GM08714 (cell line): Measurements from ENCODE around the gene GFI1.
"Not testable (repeated sequence)": the region's sequence is repeated elsewhere in the genome, so short reads cannot be mapped to it uniquely, and the experiment has no call there.

ENCODE experiments used
- H3K4me3 ChIP-seq: fragments of 200-500 bp; sonication (Bioruptor generic); 2 replicates; pipeline ENCODE4 v1.5.1; 2014; ENCODE audit warnings: mild to moderate bottlenecking, low read length, inconsistent platforms
- ZNF274 ChIP-seq: IDR thresholded peaks from 2 replicates; pipeline ENCODE4 v1.6.1; 2012; ENCODE audit warnings: mild to moderate bottlenecking, low read depth, low read length

Gene GFI1

DNA sequence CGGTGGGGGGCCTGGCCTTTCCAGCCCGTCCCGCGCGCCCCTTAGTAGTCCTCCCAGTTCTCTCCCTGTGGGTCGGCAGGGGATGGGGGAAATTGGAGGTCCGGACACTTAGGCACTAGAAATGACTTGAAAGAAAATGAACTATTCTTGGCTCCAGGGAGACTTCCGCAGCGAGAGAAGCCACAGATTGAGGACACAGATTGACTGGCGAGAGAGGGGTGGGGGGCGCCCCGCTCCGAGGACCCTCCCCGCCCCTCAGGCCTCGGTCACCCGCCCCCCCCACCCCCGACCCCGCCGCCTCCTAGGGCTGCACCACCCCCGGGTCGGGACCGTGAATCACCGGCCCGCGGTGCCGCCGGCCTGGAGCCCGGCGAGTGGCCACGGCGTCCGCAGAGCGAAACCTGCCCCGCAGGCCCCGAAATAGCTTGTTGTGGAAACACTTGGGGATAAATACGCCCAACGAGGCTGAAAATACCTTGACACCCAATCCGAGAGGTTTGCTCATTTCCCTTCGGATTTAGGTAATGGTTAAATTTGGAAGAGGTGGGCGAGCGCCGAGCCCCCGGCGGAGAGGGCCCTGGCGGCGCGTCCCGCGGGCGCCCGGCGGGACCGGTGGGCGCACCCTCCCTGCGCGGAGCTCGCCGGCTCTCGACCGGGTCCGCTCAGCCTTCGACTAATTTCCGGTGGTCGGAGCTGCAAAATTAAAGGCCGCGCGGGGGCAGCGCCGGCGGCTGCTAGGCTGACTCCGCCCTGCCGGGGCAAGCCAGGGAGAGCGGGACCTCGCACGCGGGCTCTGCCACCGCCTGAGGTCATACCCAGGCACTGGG lies at the start of gene GFI1:
TSS of gene GFI1 (minus strand) at position 675 of the 827 bp plus-strand sequence. CDS start 3,438 bp downstream, outside the sequence.
- TF ChIP-seq ZNF274 = no peak
- H3K4me3 ChIP-seq = peak within 1 kb of the TSS; percentile 74; the same call in 1 of the 2 replicates

- H3K4me3 ChIP-seq = not testable (repeated sequence)
These were observed 45.6 kb upstream of the GFI1 start for GRCh38 chr1:92532371-92532770.

DNA sequence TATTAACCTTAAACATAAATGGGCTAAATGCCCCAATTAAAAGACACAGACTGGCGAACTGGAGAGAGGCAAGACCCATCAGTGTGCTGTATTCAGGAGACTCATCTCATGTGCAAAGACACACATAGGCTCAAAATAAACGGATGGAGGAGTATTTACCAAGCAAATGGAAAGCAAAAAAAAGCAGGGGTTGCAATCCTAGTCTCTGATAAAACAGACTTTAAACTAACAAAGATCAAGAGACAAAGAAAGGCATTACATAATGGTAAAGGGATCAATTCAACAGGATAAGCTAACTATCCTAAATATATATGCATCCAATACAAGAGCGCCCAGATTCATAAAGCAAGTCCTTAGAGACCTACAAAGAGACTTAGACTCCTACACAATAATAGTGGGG lies 45.2 kb upstream of the GFI1 start:
- H3K4me3 ChIP-seq = not testable (repeated sequence)

GRCh38 chr1:92527670-92528069 lies 40.9 kb upstream of the GFI1 start:
- TF ChIP-seq ZNF274 = no peak
- no peak overlapping the region for H3K4me3 ChIP-seq

DNA sequence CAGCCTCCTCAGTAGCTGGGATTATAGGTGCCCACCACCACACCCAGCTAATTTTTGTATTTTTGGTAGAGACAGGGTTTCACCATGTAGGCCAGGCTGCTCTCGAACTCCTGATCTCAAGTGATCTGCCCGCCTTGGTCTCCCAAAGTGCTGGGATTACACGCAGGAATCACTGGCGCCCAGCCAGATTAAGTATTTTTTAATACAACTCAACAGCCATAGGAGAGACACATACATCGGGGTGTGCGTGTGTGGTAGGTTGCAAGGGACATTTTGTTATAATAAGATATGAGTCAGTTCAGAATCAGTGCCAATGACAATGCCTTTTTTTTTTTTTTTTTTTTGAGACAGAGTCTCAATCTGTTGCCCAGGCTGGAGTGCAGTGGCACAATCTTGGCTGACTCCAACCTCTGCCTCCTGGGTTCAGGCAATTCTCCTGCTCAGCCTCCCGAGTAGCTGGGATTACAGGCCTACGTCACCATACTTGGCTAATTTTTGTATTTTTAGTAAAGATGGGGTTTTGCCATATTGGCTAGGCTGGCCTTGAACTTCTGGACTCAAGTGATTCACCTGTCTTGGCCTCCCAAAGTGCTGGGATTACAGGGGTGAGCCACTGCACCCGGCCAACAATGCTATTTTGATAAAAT lies 38.3 kb upstream of the GFI1 start:
- not testable (repeated sequence) for H3K4me3 ChIP-seq

DNA sequence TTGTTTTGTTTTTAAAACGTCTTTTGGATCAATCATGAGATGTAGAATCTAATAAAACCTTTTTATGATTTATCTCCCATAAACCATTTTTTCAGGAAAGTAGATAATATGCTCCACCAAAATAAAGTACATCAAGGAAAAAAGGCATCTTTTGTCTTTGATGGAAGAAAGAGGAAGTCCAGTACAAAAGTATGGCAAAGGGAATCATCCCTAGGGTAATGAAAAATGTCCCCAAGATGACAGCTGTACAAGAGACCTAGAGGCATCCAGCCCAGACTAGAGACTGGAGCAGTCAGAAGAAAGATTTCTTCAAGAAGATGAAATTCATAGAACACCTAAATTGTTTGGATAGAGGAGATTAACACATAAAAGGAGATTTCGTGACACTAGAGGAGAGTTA lies 32.3 kb upstream of the GFI1 start:
- H3K4me3 ChIP-seq = no peak overlapping the region

DNA sequence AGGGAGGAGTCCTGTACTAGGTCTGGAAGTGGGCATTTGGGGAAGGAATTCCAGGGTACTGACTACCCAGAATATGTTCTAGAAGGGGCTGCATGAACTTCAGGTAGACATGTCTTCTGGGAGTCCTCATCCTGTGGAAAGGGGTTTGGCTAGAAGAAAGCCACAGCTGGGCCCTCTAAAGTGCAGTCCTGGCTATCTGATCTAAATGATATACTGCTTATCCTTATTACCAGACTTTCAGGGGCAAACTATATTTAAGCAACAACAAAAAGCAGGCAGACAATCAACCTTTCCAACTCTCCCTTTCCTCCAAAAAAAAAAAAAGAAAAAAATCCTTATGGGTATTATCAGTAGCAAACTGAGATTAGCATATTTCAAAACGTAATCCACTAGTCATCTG lies 29.8 kb upstream of the GFI1 start:
- no peak overlapping the region for H3K4me3 ChIP-seq
- TF ChIP-seq ZNF274 = no peak

More for the DNA sequence above, 32.3 kb upstream of the GFI1 start:
- TF ChIP-seq ZNF274 = no peak

DNA sequence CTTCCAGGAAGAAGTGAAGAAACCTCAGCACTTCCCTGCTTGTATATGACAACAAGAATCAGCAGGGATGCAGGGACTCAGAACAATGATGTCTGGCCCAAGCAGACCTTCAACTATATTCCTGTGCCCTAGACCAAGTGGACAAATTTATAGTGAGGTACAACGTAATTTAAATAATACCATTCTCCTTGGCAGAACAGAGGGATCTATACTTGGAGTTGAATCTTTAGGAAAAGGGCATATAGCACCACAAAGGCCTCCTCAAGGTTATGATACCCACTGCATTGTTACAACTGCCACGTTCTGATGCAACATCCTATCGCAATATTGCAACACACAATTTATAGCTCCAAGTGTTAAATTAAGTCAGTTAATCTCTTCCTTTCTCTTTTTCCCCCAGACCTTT lies 29.1 kb upstream of the GFI1 start:
- TF ChIP-seq ZNF274 = no peak
- no peak overlapping the region for H3K4me3 ChIP-seq

DNA sequence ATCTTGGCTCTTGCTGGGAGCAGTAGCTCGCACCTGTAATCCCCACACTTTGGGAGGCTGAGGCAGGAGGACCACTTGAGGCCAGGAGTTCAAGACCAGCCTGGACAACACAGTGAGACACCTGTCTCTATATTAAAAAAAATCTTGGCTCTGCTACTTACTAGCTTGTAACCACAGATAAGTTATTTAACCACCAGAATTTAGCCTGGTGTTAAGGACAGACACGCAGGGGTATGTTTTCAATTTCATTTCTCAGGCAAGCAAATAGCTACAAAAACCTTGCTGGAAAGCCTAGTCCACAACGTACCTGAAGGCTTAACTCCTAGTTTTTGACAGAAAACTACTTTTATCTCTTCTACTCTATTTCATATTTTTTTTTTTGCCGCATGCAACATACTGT lies 24.8 kb upstream of the GFI1 start:
- TF ChIP-seq ZNF274 = no peak
- H3K4me3 ChIP-seq = no peak overlapping the region

DNA sequence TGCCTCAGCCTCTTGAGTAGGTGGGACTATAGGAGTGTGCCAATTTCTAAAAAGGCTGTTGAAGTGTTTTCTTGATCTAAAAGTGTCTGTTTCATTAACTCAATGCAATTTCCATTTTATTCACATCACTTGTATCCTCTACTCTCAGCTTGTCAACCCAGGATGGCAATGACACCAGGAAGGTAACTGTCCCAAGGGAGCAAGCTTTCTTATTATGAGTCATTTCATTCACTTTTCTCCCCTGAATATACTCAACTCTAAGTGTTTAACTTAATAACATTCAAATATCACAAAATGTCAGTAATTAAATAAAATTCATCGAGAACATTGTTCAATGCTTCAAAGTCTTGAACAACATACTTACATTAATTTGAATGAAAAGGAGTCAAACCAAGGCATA lies 22.9 kb upstream of the GFI1 start:
- H3K4me3 ChIP-seq = no peak overlapping the region
- no peak for TF ChIP-seq ZNF274

DNA sequence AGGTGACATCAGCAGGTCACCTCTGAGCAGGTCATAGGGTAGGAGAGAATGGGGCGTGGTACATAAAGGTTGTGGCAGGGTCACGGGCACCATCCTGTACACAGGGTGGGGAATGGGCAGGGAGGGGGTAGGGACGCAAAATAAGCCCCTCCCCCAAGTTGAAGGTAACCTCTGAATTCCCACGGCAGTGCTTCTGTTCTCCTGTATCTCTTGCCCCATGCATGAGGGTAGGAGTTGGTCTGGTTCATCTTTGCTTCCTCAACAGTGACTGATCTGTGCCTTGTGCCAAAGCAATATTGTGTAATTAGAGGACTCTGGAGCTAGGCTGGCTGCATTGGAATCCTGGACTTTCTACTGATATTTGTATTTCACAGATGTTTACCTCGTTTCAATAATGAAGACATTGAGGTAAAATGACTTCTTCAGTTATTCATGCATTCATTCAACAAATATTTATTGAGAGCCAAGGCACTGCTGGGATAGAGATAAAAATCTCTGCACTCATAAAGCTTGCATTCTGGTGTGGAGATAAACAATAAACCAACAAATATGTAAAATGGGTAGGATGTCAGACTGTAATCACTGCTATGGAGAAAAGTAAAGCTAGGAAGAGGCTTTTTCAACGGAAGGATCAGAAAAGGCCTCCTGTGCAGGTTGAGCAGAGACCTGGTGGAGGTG lies 18.4 kb upstream of the GFI1 start:
- TF ChIP-seq ZNF274 = no peak
- H3K4me3 ChIP-seq = no peak overlapping the region

GRCh38 chr1:92504291-92505014 lies 17.7 kb upstream of the GFI1 start:
- no peak for TF ChIP-seq ZNF274
- H3K4me3 ChIP-seq = no peak overlapping the region

DNA sequence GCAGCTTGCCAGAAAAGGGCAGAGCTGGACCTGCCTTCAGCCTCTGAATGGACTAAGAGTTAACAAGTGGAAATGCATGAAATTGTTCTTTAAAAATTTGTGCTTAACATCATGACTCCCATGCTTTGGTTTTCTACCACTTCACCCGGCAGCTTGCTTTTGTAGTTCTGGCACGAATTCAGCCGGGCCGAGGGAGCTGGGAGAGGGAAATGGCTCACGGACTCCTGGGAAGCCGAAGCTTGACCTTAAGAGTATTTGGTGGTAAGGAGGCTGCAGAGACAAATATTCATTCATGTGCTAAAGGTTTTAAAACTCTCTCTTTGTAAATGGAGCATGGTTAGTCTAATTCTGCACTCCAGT lies 17.2 kb upstream of the GFI1 start:
- TF ChIP-seq ZNF274 = no peak
- peak overlapping the region; percentile 3; the same call in 1 of the 2 replicates for H3K4me3 ChIP-seq
